GM12864 (cell line): ENCODE results near the gene ORC3.
"Not testable (repeated sequence)": the region's sequence is repeated elsewhere in the genome, so short reads cannot be mapped to it uniquely, and the experiment has no call there.

ENCODE experiments used
- DNase-seq: peaks from one replicate; pipeline ENCODE4 v3.0.0-alpha.2; 2011; ENCODE audit warnings: low read depth
- H3K4me3 ChIP-seq: 2 replicates; pipeline ENCODE4 v1.5.1; 2011; ENCODE audit warnings: mild to moderate bottlenecking, low read depth, low read length, control low read depth
- TF ChIP-seq, protein P1 (sequence below): IDR thresholded peaks from 2 replicates; pipeline ENCODE4 v1.5.1; 2011; ENCODE audit warnings: low read depth, mild to moderate bottlenecking, moderate library complexity, low read length, control low read depth, inconsistent platforms; ENCODE audit errors: missing control alignments

ORC3 gene

GRCh38 chr6:87674290-87674689, 84.4 kb downstream of the ORC3 start:
- TF ChIP-seq, protein P1, sequence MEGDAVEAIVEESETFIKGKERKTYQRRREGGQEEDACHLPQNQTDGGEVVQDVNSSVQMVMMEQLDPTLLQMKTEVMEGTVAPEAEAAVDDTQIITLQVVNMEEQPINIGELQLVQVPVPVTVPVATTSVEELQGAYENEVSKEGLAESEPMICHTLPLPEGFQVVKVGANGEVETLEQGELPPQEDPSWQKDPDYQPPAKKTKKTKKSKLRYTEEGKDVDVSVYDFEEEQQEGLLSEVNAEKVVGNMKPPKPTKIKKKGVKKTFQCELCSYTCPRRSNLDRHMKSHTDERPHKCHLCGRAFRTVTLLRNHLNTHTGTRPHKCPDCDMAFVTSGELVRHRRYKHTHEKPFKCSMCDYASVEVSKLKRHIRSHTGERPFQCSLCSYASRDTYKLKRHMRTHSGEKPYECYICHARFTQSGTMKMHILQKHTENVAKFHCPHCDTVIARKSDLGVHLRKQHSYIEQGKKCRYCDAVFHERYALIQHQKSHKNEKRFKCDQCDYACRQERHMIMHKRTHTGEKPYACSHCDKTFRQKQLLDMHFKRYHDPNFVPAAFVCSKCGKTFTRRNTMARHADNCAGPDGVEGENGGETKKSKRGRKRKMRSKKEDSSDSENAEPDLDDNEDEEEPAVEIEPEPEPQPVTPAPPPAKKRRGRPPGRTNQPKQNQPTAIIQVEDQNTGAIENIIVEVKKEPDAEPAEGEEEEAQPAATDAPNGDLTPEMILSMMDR: no peak
- H3K4me3 ChIP-seq: no peak overlapping the region
- no peak for DNase-seq

DNA sequence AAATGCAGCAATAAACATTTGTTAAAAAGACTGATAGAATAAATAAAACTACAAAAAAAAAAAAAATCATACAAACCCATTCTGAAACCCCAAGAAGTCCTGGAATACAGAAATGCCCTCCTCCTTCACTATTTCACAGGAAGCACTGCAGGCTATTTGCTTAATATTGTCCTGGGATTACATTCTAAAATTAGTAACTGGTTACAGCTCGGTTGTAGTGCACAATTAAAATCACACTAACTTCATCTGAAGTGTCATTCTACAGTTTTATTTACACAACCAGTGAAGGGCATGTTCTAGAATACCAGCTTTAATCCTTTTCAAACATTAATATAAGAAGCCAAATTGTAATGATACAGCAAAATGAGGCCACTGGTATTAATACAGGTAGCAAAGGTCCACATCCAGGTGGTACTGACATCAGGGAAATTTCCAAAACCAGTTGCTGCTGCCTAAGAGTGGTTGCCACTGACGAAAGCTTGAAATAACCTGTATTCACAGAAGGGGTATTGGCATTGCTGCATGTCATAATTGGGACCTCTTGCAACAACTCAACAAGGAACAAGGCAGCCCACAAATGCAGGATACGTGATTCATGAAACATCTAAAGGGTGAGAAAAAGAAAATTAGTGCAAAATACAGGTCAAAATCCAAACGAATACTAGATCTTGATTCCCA, 85.2 kb downstream of the ORC3 start:
- DNase-seq: no peak
- TF ChIP-seq, protein P1: no peak
- no peak overlapping the region for H3K4me3 ChIP-seq

GRCh38 chr6:87682310-87682709, 92.4 kb downstream of the ORC3 start:
- no peak overlapping the region for H3K4me3 ChIP-seq
- no peak for DNase-seq
- TF ChIP-seq, protein P1: no peak

DNA sequence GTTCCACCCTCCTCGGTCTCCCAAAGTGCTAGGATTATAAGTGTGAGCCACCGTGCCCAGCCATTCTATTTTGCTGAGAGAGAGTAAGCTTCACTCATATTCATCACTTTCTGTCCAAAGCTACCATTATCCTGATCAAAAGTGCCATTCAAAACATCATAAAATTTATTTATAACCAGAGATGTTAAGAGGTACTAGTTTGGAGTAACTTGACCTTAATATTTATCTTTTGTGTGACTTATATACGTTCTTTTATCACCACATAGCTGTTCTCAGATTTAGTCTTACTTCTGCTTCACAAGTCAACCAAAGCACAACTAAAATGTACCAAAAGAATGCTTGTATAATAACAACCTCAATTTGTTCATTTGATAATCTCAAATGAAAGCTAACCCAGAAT, 94.0 kb downstream of the ORC3 start:
- H3K4me3 ChIP-seq: no peak overlapping the region
- DNase-seq: no peak
- TF ChIP-seq, protein P1: no peak

DNA sequence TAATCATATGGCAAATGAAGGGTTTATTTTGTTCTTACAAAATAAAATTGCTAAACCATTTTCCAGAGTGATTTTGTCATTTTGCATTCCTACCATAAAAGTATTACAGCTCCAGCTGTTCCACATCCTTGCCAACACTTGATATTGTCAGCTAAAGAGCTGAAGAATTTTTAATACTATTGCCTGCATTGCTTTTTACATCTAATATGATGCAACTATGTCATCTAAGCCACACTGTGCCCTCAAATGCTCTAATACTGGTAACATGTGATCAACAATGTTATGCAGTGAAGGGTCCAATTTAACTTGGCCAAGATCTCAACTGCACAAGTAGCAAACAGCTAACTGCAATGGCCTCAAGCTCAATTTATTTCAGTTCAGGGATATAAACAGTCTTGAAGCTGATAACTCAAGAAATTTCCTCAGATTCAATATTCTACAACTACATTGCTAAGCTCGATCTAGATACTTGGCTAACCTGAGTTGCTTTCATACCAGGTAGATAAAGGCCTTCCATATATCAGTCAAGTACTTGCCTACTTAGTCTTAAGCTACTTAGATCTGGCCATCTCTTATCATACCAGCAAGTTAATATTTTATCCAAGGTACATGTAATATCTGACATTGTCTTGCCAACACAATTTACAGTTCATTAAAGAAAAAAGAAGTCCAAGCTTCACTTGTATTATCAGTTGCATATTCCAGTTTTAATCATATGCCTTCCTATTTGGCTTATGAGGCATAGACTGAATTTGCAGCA, 95.1 kb downstream of the ORC3 start:
- H3K4me3 ChIP-seq: no peak overlapping the region
- TF ChIP-seq, protein P1: no peak
- DNase-seq: no peak

DNA sequence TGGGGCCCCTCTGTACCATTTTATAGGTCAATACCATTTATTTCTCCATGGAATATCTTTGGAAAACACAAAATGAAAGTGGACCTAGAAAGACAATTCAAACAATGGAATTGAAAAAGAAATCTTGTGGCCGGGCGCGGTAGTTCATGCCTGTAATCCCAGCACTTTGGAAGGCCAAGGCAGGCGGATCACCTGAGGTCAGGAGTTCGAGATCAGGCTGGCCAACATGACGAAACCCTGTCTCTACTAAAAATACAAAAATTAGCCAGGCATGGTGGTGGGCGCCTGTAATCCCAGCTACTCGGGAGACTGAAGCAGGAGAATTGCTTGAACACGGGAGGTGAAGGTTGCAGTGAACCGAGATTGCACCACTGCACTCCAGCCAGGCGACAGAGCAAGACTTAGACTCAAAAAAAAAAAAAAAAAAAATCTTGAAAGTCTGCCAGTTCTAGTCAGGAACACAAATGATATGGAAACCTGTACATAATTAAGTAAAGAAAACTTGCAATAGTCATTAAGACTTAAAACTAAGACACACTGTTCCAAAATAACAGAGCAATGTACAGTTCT, 96.8 kb downstream of the ORC3 start:
- not testable (repeated sequence) for DNase-seq, H3K4me3 ChIP-seq

- DNase-seq: no peak
- H3K4me3 ChIP-seq: no peak overlapping the region
- TF ChIP-seq, protein P1: no peak
These were observed 97.4 kb downstream of the ORC3 start for GRCh38 chr6:87687296-87687695.

DNA sequence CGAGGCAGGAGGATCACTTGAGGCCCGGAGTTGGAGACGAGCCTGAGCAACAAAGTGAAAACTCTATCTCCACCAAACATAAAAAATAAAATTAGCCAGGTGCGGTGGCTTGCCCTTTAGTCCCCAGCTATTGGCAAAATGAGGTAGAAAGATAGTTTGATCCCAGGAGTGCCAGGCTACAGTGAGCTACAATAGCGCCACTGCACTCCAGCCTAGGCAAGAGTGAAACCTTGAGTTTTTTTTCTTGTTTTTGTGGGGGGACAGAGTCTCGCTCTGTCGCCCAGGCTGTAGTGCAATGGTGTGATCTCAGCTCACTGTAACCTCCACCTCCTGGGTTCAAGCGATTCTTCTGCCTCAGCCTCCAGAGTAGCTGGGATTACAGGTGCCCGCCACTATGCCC, 98.0 kb downstream of the ORC3 start:
- DNase-seq, H3K4me3 ChIP-seq: not testable (repeated sequence)
